Left colon (tissue), 2 donors: ENCODE measurements around the gene TMEM40. TPM values are rescaled to one million over a fixed set of nuclear protein-coding genes. Genes with fewer than 3 reads are reported as not detected.
"Not testable (repeated sequence)": the region's sequence is repeated elsewhere in the genome, so short reads cannot be mapped to it uniquely, and the experiment has no call there.

ENCODE experiments used
- ATAC-seq: fragments of 200-7000 bp; cut with Tn5 transposase; one replicate; pipeline ENCODE4 v1.9.1; 2020; ENCODE audit warnings: mild to moderate bottlenecking, moderate library complexity
- DNase-seq, 2 donors: peaks; one replicate each; pipeline ENCODE4 v3.0.0-alpha.2; 2020
- intact Hi-C, 2 donors: fragments of 100-400 bp; cut with DNase I in 1 of 2; cut with micrococcal nuclease in 1 of 2; formaldehyde crosslinking; loops; one replicate each; pipeline versions ENCODE4 v1.11.2 to v1.14.0; 2022; cut with DNase I, micrococcal nuclease
- total RNA-seq, 2 donors: library from RNA; stranded (reverse); fragmentation: NEBNext Ultra II Directional; extraction: Animal tissue kit (Norgen Biotek cat#: 25700); gene quantifications; one replicate each; pipeline ENCODE4 v1.2.1, GENCODE V29; 2021
- donor health status: DM: no; HTN: no; CAD: no.
- donor health status: DM: yes; HTN: yes; CAD: no.

Gene TMEM40
- total RNA-seq, 2 donors from 2014 or later = not detected

- ATAC-seq = no peak
- no peak for DNase-seq
- intact Hi-C loops = no loop called here
These were observed 23.2 kb upstream of the TMEM40 start for GRCh38 chr3:12782172-12782815.

DNA sequence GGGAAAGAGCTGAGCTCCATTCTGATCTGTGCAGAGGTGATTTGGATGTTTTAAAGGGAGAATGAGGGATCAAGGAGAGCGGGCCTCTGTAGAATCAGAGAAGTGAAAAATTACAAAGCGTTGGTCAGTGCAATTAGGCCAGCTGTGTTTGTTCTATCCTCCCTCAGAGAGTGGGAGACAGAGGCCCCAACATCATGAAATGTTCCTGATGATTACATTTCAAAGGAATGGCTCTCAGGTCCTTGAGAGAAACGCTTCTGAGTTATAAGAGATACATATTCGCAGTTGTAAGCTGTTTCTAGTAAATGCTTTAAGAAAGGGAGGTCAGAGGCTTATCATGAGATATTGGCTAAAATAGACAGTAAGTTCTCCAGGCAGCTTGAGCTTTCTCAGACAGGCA lies 21.7 kb upstream of the TMEM40 start:
- DNase-seq (no peak), ATAC-seq (no peak)
- intact Hi-C loops = no loop called here

- intact Hi-C loops = no loop called here
- DNase-seq (no peak), ATAC-seq (no peak)
These were observed 18.1 kb upstream of the TMEM40 start for GRCh38 chr3:12777171-12777570.

DNA sequence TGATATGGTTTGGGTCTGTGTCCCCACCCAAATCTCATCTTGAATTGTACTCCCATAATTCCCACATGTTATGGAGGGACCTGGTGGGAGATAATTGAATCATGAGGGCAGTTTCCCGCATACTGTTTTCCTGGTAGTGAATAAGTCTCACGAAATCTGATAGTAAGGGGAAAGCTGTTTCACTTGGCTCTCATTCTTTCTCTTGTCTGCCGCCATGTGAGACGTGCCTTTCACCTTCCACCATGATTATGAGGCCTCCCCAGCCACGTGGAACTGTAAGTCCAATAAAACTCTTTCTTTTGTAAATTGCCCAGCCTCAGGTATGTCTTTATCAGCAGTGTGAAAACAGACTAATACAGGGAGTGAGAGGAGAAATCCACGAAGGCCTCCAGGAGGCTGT lies 16.9 kb upstream of the TMEM40 start:
- intact Hi-C loops, ATAC-seq, DNase-seq: not testable (repeated sequence)

DNA sequence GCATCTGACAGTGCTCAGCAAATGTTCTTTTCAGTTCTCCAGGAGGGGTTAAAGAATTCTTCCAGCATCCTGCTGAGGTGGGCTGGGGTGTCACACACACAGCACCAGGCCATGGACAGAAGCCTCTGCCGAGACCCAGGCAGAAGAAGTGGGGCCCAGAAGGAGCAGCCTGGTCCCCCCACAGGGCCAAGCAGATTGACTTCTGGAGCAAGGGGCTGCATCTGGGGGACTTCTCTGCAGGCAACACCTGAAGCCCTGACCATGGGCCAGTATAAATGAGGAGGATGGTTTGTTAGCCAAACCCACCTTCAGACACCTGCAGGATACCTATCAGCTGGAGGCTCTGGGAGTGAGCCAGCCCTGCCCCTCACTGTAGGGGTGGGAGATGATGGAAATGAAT lies 16.2 kb upstream of the TMEM40 start:
- ATAC-seq (no peak), DNase-seq (no peak)
- intact Hi-C loops = no loop called here

DNA sequence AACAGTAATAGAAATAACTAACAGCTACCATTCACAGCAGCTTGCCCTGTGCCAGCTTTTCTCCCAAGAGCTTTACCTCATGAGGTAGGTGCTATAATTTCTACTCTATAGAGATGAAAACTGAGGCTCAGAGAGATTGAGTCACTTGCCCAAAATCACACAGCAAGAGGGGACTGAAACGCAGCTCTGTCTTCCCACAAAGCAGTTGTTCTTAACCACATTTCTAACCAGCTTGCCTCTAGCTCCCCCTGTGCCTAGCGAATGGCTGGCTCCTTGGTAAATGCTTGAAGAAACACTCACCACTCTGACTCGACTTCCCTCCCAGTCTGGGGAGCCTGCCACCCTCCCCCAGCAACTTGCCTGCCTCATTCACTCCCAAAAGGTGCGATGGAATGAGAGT lies 15.6 kb upstream of the TMEM40 start:
- DNase-seq = no peak
- intact Hi-C loops = no loop called here
- no peak for ATAC-seq

DNA sequence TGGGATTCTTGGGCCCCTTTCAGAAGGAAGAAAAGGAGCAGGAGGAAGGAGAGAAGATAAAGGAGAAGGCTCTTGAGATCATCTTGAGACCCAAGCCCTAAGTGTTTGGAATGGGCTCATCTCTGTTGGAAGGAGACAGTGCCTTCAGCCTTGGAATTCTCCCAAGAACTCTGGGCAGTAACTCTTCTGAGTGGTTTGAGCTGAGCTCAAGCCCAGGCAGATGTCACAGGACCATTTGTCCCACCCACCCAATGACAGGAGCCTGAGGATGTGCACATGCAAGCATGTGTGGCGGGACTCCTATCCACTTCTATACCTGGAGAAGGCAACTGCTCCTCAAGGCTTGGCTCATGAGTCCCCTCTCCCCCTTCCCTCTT lies 14.6 kb upstream of the TMEM40 start:
- DNase-seq (no peak), ATAC-seq (no peak)
- intact Hi-C loops = no loop called here

GRCh38 chr3:12773030-12773709 lies 14.1 kb upstream of the TMEM40 start:
- intact Hi-C loops = no loop called here
- DNase-seq (no peak), ATAC-seq (no peak)

DNA sequence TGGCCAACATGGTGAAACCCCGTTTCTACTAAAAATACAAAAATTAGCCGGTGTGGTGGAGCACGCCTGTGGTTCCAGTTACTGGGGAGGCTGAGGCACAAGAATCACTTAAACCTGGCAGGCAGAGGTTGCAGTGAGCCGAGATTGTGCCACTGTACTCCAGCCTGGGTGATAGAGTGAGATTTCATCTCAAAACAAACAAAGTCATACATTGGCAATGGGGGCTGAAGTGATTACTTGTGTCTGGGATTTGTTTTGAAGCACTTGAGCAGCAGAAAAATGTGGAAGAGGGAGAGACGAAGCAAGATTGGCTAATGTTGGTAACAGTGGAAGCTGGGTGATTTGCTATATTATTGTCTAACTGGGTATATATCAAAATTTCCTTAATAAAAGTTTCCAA lies 13.4 kb upstream of the TMEM40 start:
- intact Hi-C loops = no loop called here
- DNase-seq (no peak), ATAC-seq (no peak)

DNA sequence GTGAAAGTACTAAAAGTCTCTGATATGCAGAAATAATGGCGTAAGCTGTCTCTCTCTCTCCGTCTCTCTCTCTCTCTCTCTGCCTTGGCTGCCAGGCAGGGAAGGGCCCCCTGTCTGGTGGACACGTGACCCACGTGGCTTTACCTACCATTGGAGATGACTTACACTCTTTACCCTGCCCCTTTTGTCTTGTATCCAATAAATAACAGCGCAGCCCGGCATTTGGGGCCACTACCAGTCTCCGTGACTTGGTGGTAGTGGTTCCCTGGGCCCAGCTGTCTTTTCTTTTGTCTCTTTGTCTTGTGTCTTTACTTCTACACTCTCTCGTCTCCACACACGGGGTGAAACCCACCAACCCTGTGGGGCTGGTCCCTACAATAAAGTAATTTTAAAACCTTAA lies 12.2 kb upstream of the TMEM40 start:
- ATAC-seq = no peak
- no peak for DNase-seq
- intact Hi-C loops = no loop called here

GRCh38 chr3:12769761-12770160 lies 10.7 kb upstream of the TMEM40 start:
- no peak for DNase-seq
- no peak for ATAC-seq
- intact Hi-C loops = no loop called here

DNA sequence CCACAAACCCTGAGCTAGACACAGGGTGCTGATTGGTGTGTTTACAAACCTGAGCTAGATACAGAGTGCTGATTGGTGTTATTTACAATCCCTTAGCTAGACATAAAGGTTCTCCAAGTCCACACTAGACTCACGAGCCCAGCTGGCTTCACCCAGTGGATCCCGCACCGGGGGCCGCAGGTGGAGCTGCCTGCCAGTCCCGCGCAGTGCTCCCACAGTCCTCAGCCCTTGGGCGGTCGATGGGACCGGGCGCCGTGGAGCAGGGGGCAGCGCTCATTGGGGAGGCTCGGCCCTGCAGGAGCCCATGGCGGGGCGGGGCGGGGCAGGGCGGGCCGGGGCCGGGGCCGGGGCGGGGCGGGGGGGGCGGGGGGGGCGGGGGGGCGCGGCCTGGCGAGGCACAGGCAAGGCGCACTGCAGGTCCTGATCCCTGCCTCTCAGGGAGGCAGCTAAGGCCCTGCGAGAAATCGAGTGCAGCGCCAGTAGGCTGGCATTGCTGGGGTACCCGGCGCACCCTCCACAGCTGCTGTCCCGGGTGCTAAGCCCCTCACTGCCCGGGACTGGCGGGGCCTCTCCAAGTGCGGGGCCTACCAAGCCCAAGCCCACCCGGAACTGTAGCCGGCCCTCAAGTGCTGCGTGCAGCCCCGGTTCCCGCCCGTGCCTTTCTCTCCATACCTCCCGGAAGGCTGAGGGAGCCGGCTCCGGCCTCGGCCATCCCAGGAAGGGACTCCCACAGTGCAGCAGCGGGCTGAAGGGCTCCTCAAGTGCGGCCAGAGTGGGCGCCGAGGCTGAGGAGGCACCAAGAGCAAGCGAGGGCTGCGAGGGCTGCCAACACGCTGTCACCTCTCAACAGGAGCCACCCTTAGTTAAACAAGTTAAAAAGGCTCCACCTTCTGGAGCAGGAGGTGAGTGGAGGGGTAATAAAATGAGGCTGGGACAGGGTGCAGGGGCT lies 9.8 kb upstream of the TMEM40 start:
- no peak for DNase-seq
- no peak for ATAC-seq
- intact Hi-C loops = no loop called here

DNA sequence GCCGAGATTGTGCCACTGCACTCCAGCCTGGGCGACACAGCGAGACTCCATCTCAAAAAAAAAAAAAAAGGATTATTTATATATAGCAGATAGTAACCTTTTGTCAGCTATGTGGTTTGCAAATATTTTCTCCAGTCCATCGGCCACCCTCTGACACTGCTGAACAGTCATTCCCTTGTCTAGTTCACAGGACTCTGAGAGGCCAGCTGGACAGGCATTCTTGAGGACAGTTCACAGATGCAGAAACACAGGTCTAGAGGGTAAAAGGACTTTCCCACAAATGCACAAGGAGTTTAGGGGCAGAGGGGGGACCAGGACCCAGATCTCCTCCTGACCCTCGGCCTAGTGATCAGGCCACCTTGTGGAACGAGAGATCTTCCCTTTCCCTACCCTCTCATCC lies 7.5 kb upstream of the TMEM40 start:
- no peak for ATAC-seq
- no peak for DNase-seq
- intact Hi-C loops = no loop called here

DNA sequence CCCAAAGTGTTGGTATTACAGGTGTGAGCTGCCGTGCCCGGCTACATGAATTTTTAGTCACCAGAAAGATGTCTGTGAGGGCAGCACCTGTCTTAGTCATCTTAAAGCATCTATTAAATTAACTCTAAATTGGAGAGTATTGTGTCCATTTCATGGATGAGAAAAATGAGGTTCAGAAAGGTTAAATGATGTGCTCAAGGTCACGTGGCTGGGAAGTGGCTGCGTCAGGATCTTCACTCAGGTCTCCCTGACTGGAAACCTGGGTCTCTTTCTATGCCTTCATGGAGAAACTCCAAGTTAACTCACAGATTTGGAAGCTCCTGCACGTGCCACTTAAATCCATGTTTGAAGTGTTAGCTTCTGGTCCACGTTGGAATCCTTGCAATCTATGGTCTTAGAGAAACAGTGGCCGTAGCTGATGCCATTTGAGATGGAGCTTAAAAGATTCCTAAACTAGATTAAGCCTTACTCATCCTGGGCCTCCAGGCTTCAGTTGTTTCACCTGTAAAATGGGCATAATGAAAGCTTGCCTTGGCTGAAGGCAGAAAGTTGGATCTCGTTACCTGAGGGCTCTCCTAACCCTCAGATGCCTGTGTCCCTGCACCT lies 5.2 kb upstream of the TMEM40 start:
- intact Hi-C loops = no loop called here
- DNase-seq = no peak

DNA sequence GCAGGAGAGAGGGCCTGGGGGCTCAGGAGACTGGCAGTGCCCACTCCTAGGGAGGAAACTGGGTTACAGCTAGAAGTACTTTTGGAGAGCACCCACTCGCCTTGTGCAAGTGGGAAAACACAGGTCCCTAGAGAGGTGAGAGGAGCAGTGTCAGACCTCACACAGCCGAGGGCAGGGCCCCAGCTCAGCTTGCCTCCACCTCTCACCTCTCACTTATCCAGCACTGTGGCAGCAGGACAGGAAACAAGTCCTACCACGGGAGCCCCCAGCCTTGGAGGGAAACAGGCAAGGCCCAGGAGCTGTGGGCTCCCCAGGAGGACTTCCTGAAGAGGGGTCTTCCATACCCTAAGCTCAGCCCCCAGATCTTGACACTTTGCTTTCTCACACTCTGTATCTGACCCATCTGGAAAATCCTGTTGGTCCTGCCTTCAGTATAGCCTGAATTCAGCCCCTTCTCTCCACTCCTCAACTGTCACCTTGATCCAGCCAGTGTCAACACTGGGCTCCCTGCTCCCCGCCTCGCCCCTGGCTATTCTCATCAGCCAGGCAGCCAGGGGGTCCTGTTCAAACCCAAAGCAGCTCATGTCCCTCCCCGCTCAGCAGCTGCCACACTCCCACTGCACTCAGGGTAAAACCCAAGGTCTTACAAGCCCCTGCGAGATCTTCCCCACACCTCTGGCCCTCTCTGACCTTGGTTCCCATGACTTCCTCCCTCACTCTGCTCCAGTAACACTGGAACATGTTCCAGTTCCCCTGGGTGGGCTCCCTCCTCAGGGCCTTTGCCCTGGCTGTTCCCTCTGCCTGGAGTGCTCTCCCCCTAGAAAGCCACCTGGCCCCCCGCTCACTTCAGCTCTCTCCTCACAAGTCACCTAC lies 870 bp upstream of the TMEM40 start:
- ATAC-seq (no peak), DNase-seq (no peak)
- intact Hi-C loops = no loop called here

More for the DNA sequence above, 5.2 kb upstream of the TMEM40 start:
- no peak for ATAC-seq

DNA sequence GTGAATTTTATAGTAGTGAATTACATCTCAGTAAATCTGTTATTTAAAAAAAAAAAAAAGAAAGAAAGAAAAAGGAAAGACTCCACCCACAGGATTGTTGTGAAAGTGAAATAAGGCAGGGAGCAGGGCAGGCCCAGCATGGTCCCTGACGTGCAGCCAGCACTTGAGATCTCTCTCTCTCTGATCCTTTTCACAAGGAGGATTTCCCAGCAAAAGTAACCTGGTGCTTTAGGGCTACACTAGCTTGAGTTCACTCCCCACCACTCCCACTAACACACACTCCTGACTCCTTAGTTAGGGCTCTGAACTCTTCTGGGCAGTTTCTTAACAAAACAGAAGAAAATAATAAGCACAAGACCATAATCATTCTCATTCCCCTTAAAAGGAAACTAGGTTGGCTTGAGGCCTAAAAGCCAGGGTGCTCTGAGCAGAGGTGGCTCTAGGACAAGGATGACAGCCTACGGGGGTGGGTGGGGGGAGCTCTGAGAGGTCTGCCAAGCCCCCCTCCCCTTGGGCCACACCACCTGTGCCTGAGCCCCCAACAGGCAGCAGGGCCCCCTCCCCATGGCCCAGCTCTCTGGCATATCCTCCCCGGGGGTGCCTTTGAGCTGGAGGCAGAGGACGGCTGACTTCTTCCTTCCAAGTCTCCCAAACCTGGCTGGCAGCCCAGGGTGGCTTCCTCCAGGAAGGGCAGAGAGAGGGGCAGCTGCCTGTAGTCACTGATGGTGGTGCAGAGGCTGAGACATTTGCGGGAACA lies 856 bp downstream of the TMEM40 start:
- peak in 1 of 2 donors; percentile 10 for DNase-seq
- ATAC-seq = no peak
- intact Hi-C loops = no loop called here

DNA sequence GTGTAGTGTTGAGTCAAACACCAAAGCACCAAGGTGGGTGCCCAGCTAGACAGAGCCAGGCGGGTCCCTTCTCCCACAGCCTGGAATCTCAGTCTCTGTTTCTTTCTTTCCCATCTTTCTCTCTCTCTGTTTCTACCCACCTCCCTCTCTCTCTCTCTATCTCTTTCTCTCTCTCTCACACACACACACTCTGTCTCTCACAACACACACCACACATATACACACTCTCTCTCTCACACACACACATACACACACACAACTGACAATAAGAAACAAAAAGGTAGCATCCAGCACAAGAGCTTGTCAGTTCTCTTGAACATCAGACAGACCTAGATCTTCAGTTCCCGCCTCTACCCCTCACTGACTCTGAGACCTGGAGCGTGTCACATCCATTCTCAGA lies 2.4 kb downstream of the TMEM40 start:
- DNase-seq = no peak
- ATAC-seq = no peak
- intact Hi-C loops = no loop called here

DNA sequence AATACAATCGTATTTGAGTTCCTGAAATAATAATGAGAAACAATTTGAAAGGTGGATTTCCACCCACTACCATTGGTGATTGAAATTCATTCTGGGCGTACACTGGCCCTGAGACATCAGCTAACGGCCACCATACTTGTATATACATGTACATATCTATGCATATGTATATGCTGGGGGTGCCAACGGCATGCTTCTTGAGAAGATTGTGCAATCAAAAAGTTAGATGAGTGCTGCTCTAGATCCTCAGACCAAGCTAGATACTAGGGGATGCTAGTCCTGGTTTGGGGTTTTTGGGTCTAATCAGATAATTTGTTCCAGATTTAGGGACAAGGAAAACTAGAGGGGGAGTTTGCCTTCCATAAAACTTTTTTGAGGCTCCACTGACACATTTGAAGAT lies 2.9 kb downstream of the TMEM40 start:
- ATAC-seq (no peak), DNase-seq (no peak)
- intact Hi-C loops = no loop called here
